Panc1 (cell line): Measurements from ENCODE around the gene BIRC7.

Experiments used
- CTCF ChIP-seq: fragments of 450-650 bp; IDR thresholded peaks from 2 replicates; pipeline ENCODE4 v1.5.1; 2017; ENCODE audit warnings: mild to moderate bottlenecking
- POLR2AphosphoS5 ChIP-seq: IDR thresholded peaks from 2 replicates; pipeline ENCODE4 v1.6.1; 2012; ENCODE audit warnings: mild to moderate bottlenecking, low read depth, low read length, moderate library complexity
- REST ChIP-seq, 2 experiments: IDR thresholded peaks; 2 replicates each; pipeline ENCODE4 v1.6.1; 2011 to 2012; ENCODE audit warnings: low read depth in 2 of 2, control low read depth in 1 of 2, low read length in 1 of 2, mild to moderate bottlenecking in 1 of 2, moderate library complexity in 1 of 2; ENCODE audit not compliant: insufficient read depth in 1 of 2
- SIN3A ChIP-seq: IDR thresholded peaks from 2 replicates; pipeline ENCODE4 v1.6.1; 2012; ENCODE audit warnings: low read depth, mild to moderate bottlenecking, low read length, moderate library complexity, borderline replicate concordance; ENCODE audit not compliant: insufficient read depth
- TCF7L2 ChIP-seq: IDR thresholded peaks from 2 replicates; pipeline ENCODE4 v1.6.1; 2011; ENCODE audit warnings: mild to moderate bottlenecking, low read depth, low read length, inconsistent platforms

GRCh38 chr20:63198606-63199005 is 37.1 kb upstream of the BIRC7 start:
- TF ChIP-seq CTCF (no peak), POLR2AphosphoS5 (no peak), SIN3A (no peak), REST (IDR thresholded peaks at IDR 0.05; ENCODE audit: insufficient read depth in 1 of 2, low read depth in 2 of 2, low read length in 1 of 2) (no peak), TCF7L2 (no peak)
